Measurements from ENCODE around the gene CCDC57.
"Not testable (repeated sequence)": the region's sequence is repeated elsewhere in the genome, so short reads cannot be mapped to it uniquely, and the experiment has no call there.

CCDC57 gene

DNA sequence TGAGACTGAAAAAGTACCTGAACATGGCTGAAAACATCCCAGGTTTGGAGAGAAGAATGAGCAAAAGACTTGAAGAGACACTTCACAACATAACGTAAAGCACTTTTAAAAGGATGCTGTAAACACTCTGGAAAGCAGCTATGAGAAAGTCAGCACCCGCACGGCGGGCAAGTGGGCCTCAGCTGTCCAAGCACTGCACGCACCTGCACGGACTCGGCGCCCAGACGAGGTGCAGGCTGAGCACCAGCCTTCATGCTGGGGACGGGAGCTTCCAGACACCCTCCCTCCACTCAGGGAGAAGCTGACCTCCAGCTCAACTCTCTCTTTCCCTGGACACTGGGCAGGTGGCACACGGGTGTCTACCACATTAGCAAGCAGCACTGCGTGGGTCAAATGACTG is 13.1 kb downstream of the CCDC57 start:
- no peak for DNase-seq

DNA sequence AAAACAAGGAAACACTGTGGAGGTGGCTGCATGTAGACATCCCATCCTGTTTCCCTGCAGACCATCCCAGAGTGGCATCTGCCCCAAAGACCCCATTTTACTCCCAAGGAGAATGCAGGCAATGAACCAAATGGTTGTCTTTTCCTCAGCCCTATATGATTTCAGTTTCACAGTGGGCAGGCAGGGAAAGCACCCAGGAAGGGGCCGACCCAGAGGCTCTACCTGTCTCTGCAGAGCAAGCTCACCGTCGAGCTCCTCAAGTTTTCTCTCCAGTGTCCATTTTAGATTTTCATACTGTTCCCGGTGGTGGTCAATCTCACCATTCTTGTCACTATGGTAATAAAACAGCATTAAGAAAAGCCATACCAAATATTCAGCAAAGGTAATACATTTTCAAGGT is 14.6 kb downstream of the CCDC57 start:
- DNase-seq = no peak

DNA sequence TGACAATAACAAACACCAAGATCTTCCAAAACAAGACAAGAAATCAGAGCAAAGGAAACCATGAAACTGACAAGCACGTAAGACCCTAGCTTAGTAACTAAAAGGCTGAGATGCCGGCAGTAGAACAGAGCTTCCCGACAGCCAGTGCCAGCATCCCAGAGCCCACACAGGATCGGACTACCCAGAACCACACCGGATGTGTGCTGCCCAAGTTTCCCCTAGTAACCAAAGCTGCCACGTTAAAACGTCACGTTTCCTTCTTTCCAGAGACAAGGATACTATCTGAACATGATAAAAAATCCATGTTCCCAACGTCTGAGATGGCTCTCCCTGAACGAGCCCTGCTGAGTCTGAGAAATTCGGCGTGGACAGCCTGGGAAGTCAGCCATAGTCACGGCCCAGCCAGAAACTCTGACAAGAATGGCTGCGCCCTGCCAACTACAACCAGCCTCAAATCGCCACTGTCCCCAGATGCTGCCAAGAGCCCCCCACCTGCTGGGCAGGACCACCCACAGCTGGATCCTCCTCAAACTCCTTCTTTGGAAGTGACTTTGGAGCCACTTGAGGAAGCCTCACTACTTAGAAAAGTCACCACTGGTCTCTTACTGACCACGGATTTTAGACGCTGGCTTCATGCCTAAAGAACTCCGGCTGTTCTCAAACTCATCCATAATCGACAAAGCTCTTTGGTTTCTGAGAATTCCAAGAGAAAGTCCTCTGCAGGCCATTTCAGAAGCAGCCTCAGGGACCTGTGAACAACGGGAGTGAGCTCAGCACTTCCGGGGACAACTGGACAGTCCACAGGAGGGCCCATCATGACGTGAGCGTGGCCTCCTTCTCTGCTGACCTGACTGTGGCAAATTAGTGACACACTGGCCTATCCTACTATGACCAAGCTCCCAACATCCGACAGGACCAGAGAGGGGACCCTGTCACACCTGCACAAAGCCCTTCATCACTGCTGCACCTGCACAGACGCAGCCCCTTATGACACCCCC is 16.7 kb downstream of the CCDC57 start:
- no peak for DNase-seq

DNA sequence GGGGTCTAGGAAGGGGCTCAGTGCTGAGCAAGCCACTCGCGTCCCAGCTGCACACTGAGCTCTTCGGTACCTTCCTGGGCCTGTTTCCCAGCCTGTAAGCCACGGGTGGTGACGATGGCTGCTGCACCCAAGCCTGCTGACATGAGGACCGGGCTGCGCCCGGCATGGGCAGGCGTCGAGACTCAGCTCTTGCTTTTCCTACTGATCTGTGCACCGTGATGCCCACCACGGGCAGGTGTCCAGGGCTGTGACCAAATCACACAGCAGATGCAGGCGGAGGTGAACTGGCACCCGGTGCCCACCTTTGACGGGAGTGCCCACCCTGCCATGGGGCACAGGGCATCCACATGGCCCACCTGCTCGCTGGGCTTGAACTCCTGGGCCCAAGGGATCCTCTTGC is 17.9 kb downstream of the CCDC57 start:
- DNase-seq = no peak

DNA sequence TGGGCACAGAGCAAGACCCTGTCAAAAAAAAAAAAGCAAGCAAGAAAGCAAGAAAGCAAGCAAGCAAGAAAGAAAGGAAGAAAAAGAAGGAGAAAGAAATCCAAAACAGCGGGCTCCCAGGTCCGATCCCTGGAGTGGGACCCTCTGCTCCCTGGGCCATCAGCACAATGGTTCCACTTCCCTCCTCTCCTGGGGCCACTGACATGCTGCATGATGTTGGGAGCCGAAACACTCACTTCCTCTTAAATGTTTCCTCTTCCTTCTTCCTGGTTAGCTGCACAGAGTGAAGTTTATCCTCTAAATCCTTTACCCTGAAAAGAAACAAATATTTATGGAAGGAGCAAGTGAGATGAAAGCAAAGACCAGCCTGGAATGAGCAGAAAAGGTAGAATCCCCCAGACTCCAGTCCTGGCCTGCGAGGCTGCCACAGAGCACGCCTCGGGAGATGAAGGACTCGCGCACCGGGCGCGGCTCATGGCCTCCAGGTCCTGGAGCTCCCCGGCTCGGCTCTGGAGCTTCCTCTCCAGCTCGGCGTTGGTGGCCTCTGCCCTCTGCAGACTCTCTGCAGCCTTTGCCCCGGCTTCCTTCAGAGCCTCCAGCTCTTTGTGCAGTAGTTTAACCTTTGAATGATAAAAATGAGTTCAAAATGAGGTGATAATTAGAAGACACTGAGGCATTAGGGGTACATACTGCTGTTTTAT is 19.0 kb downstream of the CCDC57 start:
- DNase-seq = no peak

DNA sequence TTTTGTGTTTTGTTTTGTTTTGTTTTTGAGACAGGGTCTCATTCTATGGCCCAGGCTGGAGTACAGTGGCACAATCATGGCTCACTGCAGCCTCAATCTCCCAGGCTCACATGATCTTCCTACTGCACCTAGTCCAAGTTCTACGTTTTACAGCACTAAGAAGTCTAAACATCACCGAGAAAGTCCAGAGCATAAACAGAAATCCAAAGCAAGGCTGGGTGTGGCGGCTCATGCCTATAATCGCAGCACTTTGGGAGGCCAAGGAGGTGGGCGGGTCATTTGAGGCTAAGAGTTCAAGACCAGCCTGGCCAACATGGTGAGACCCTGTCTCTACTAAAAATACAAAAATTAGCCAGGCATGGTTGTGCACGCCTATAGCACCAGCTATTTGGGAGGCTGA is 19.6 kb downstream of the CCDC57 start:
- not testable (repeated sequence) for DNase-seq

DNA sequence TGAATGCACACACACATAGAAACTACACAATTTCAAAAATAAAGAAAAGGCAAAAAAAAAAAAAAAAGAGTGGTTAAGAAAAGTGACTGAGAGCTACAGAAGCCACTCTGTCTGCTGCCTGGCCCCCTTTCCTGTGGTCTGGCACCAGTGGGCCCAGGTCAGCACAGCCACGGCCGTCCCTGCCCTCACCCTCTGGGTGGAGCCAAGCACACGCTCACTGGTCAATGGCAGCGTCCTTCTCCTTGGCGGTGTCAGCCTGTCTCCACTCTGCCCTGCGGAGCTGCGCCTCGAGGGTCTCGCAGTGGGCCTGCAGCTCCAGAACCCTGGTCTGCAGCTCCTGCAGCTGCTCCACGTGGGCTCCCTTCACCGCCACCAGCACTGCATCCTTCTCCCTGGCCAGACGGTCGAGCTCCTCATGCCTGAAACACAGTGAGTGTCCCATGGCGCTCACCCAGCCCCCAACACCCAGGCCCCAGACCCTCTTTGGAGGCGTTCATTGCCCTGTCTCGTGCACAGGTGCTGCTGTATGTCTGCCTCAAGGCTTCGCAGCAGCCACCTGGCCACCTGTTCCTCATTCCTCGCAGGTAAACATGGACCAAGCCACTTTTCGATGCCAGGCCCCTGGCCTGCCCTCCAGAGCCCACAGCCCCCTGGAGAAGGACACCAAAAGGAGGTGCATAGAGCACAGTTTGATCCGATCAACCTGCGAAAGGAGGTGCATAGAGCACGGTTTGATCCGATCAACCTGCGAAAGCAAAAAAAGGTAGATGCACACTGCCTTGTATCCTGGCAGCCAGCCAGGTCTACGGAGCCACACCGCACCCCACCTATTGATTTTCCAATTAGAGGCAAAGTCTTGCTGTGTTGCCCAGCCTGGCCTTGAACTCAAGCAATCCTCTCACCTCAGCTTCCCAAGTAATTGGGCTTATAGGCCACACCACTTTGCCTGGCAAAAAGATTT is 24.4 kb downstream of the CCDC57 start:
- DNase-seq = no peak

DNA sequence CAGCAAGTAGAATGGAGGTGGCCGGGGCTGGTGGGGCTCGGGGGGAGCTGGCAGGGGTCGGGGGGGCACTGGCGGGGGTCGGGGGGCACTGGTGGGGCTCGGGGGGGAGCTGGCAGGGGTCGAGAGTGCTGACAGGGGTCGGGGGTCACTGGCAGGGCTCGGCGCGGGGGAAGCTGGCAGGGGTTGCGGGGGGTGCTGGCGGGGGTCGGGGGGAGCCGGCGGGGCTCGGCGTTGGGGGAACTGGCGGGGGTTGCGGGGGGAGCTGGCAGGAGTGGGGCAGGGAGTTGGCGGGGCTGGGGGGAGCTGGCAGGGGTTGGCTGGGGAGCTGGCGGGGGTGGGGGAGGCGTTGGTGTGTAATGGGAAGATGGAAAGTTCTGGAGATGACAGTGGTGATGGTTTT is 25.1 kb downstream of the CCDC57 start:
- no peak for DNase-seq

DNA sequence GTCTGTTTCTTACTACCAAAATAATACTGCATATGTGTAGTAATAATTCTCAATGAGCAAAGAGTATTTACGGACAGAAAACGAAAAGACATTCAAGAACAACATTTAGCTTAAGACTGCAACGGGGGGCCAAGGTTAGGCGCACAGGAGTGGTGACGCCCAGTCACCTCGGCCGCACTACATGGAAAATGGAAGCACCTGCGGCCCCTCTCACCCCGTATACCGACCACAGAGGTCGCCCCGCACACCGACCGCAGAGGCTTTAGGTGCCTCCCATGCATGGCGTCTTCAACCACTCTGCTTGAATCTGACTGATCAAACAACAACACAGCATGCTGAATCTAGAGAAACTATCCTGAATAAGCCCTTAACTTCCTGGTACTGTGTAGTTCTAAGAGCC is 26.4 kb downstream of the CCDC57 start:
- no peak for DNase-seq

DNA sequence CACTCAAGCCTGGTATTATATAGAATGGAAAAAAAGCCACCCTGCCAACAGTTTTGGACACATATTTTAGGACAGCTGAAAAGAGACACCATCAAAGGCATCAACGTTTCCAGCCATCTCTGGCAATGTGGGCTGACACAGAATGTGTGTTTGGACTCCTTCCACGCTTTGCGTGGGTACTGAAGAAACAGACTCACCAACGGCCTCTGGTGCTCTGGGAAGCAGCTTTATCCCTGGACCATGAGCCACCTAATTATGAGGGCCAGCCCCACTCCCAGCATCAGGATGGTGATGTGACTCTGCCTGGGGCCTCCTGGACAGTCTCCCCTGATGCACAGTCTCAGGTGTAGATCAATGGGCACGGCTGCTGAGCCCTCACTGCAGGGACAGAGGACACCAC is 27.9 kb downstream of the CCDC57 start:
- no peak for DNase-seq

DNA sequence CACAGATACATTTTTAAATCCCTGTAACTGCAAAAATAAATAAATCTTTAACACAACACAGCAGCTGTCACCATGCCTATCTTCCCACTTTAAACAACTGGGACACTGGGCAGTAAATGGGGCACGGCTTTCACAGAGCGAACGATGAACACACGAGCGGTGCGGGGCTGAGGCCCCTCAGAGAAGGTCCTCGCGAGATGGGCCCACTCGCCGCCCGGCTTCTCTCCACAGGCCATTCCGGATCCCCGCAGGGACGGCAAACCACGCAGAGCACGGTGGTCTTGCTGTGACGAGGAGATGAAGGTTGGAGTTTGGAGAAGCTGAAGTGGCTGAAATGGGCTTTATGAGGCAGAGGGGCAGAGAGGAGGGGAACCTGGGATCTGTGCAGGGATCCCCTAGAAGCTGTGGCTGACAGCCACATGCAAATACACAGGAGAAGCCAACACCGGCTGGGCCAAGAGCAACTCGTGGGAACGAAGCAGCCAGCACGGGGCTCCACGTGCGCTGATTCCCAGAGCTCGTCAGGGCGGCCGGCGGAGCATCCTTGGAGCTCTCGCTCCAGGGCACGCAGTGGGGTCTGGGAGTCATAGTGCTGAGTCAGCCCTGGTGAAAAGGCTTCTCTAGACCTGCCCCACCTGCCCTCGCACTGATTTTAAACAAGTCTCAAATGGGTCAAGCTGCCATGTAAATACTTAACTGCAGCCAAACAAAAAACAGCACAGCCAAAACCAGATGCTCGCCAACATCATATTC is 31.7 kb downstream of the CCDC57 start:
- no peak for DNase-seq

DNA sequence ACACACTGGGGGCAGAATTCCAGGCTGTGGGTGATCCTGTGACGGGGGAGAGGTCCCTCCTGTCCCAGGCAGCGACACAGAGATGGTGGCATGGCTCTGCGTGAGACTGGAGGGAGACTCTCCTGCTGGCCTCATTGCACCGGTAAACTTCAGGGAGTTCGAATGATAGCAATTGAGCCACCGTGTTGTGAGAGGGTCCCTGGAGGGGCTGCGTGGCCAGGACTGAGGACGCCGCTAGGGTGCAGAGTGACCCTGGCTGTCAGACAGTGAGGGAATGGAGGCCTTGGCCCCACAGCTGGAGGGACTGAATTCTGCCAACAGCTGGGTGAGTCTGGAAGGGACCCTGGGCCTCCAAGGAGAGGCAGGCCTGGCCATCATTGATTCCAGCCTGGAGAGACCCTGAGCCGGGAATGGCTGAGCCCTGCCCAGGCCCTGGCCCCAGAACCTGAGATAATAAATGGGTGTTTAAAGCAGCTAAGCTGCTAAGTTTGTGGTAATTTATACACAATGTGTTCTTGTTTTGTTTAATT is 32.6 kb downstream of the CCDC57 start:
- DNase-seq = no peak

DNA sequence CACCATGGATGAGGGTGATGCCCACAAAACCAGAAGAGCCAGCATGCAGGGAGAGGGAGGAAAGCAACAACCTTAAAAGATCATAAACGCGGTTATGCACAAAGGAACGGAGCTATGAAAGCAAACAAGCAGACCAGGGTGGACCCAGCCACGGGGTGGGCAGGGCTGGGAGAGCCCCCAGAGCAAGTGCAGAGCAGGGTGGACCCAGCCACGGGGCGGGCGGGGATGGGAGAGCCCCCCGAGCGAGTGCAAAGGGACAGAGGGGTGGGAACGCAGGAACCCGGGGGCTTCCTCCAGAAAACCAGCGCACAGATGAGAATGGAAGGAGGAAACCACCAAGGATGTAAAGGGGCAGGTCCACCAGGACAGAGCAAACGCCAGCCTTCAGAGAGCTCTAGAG is 33.2 kb downstream of the CCDC57 start:
- no peak for DNase-seq

DNA sequence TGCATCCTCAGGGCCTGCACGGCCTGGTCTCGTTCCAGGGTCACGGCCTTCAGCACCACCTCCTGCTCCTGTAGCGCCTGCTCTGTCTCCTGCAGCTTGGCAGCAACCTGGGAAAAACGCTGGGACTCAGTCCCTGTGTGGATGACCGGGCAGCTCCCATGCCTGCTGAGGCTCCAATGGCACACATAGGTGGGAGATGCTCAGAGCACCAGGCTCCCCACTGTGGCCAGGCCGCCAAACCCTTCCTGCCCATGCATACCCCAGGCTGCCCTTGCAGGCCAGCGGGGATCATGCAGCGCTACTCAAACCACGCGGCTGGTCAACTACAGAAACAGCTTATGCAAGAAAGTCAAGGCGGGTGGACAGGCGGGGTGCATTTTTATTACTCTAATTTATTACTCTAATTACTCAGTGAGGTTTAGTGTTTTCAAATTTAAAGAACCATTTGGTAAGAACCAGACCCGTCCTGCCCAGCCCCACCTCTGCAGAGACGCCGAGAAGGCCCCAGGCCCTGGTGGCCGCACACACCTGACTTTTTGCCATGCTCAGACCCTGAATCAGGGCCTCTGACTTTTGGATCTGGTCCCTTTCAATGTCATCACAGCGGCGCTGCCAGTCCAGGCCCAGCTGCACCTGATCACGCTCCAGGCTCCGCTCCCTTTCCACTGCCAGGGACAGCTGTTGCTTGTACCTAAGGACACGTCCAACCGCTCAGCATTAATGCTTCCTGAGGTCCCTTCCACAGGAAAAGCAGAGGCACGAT is 34.0 kb downstream of the CCDC57 start:
- DNase-seq = no peak

DNA sequence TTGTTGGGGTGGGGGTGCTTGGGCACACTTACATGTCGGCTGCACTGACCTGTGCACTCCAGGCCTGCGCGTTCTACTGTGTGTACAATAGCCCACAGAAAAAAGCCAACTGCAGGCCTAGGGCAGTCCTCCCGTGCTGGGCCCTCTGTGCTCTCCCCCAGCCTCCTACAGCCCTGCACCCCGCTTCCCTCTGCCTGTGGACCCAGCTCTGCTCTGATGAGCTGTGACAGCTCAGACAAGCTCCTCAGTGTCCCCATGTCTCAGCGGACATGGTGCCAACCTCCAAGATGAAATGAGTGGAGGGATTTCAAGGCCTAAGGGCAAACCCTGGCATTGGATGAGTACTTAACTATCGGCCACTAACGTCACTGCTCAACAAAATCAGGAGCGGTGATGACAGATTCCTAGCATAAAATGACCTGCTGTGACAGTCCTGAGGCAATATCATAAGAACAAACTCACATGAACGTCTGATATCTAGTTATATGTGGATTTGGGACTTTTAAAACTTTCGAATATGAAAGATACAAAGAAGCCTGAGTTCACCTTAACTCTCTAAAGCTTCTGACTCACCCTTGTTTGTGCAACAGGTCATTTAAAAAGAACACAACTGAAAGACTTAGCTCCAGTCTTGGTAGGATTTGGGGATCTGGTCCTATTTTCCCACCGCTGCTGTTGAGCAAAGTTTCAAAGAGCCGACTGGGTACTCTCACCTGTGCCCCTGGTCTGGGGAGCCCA is 34.7 kb downstream of the CCDC57 start:
- no peak for DNase-seq

DNA sequence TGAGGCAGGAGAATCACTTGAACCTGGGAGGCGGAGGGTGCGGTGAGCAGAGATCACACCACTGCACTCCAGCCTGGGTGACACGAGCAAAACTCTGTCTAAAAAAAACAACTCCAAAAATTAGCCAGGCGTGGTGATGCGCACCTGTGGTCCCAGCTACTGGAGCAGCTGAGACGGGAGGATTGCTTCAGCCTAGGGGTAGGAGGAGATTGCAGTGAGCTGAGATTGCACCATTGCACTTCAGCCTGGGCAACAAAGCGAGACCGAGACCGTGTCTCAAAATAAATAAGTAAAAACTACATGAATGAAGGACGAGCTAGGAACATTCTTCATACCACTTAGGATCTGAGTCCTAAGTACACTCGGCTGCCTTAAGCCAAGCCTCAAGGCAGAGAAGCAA is 35.4 kb downstream of the CCDC57 start:
- DNase-seq = no peak

DNA sequence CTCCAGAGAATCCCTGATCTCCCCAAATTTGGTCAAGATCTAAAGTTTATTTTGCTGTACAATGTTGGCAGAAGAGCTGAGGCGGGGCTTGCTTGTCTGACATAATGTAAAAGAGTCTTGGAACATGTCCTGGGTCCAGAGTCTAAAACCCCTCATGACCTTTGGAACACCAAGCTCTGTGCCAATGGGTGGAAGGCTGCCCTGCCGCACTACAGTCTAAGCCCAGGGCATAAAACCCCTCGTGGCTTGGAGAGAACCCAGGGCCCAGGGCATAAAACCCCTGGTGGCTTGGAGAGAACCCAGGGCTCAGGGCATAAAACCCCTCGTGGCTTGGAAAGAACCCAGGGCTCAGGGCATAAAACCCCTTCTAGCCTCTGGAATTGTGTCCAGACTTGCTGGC is 36.7 kb downstream of the CCDC57 start:
- no peak for DNase-seq

DNA sequence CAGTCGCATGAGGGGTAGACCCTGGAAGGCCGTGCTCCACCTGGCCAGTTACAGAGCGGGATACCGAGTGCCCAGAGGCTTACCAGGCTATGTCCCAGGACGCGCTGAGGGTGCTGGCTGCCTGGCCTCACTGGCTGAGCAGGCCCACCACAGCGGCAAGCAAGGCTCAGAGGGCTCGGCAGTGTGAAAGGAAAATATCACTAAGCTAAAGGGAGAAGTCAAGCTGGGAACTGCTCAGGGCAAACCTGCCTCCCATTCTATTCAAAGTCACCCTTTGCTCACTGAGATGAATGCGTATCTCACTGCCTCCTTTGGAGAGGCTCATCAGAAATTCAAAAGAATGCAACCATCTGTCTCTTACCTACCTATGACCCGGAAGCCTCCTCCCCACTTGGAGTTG is 37.4 kb downstream of the CCDC57 start:
- no peak for DNase-seq

DNA sequence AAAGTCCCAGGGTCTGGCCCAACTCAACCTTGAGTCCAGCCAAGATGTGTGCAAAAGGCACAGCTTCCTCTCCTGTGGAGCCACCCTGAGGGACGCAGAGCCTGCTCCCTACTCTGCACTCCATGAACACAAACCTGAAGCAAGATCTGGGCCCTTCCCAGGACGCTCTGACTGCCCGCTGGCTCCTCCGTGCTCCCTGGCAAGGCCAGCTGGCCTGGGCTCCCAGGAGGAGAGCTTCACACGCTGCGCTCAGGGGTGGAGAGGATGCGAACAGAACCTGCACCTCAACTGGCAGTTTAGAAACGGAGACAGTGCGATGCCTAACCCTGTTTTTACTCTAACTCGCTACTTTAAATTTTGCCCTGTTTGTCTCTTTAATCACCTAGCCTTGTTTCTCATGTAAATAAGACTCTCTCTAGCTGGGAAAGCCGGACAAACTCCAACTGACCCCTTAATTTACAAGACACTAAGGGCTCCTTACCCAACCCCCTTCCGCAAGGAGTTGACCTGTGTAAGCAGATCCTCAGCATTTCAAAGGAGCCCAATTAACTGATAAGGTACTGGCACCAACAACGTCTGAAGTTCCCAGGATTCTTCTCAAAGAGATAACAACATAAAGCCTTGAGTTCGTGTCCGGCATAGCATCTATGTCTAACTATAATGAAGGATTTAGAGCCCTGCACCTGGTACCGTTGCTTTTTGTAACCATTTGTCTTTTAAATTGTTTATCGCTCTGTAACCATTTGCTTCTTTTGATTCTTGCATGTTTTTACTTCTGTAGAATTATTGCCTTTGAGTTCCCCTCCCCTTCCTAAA is 38.4 kb downstream of the CCDC57 start:
- DNase-seq = not testable (repeated sequence)

Data from cerebellar nuclear complex (tissue), 1 donor.